Pons (tissue), 1 donor: ENCODE measurements around the gene NPY4R.
"Not testable (repeated sequence)": the region's sequence is repeated elsewhere in the genome, so short reads cannot be mapped to it uniquely, and the experiment has no call there.

Experiments
- DNase-seq: peaks from one replicate; pipeline ENCODE4 v3.0.0-alpha.2; 2016; ENCODE audit warnings: low spot score

Gene NPY4R, protein sequence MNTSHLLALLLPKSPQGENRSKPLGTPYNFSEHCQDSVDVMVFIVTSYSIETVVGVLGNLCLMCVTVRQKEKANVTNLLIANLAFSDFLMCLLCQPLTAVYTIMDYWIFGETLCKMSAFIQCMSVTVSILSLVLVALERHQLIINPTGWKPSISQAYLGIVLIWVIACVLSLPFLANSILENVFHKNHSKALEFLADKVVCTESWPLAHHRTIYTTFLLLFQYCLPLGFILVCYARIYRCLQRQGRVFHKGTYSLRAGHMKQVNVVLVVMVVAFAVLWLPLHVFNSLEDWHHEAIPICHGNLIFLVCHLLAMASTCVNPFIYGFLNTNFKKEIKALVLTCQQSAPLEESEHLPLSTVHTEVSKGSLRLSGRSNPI

GRCh38 chr10:46465765-46466164, at the start of gene NPY4R:
Gene NPY4R (minus strand): TSS chr10:46465958. CDS start chr10:46462635, 3,323 bp downstream.
- not testable (repeated sequence) for DNase-seq

DNA sequence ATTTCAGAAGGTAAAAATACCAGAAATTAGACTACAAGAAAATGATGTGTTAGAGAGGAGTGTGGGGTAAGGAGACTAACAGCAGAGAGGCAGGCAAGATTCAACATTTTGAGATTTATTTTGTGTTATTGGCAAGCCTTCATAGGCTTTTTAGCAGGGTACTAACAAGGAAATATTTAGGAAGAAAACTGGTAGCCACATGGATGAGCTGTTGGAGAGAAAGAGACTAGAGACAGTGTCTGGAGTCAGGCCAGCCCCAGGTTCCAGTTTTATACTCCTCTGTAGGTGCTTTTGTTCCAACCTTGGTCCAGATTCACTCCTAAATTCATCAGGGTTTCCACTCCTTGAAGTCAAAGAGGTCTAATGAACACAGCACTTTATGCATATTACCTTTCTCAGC, 49.6 kb upstream of the NPY4R start:
- no peak for DNase-seq

DNA sequence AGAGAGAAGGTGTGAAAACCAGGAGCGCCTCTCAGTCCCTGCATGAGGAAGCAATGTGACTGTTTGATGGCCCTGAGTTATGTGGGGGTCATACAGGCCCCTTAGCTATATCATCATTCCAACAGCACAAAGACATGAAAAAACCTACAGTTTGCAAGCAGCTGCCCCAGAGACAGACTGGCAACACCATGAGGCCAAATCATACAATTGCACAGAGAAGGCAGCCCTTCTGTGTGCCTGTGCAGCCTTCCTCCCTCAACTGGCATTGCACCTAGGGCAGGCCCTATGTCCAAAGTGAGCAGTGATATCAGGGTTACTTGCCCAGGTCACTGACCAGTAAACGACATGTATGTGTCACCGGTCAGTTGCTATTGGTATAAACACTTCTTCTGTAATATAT, 49.1 kb upstream of the NPY4R start:
- DNase-seq = no peak

DNA sequence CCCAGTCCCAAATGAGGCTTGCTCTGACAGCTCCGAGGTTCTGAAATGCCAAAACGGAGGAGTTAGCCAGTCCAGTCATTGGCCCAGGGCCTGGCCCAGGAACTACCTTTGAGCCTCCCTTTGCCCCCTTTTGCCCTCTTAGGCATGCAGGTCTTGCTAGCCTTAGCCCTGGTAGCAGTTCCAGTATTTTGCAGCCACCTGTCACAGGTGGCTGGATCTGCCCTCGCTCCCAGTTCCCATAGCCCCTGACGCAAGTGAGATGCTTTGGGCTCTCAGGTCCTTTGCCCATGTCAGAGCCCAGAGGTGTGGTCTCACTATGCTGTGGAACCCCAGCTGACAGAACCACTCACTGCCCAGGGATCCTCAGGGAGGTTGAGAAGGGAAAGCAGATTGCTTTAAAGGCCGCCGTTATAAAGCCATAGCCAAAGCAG, 48.7 kb upstream of the NPY4R start:
- DNase-seq = no peak

DNA sequence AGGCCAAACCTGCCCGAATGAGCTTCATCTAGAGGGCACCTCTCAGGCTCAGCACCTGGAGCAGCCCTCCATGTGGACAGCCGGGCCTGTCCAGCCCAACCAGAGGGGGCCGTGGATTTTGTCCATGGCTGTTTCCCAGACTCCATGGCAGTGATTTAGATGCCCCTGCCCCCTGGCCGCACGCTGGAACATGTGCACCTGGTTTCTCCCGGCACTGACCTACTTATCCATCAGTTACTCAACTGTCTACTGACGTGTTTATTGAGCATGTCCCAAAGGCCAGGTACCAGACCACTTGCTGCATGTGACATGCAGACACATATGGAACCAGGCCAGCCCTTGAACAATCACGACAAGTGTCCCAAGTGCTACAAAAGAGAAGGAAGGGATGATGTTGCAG, 47.6 kb upstream of the NPY4R start:
- not testable (repeated sequence) for DNase-seq

GRCh38 chr10:46512725-46513124, 47.0 kb upstream of the NPY4R start:
- DNase-seq = not testable (repeated sequence)

GRCh38 chr10:46512002-46512401, 46.2 kb upstream of the NPY4R start:
- not testable (repeated sequence) for DNase-seq

- not testable (repeated sequence) for DNase-seq
Observed at GRCh38 chr10:46499990-46500389, 34.2 kb upstream of the NPY4R start.

DNA sequence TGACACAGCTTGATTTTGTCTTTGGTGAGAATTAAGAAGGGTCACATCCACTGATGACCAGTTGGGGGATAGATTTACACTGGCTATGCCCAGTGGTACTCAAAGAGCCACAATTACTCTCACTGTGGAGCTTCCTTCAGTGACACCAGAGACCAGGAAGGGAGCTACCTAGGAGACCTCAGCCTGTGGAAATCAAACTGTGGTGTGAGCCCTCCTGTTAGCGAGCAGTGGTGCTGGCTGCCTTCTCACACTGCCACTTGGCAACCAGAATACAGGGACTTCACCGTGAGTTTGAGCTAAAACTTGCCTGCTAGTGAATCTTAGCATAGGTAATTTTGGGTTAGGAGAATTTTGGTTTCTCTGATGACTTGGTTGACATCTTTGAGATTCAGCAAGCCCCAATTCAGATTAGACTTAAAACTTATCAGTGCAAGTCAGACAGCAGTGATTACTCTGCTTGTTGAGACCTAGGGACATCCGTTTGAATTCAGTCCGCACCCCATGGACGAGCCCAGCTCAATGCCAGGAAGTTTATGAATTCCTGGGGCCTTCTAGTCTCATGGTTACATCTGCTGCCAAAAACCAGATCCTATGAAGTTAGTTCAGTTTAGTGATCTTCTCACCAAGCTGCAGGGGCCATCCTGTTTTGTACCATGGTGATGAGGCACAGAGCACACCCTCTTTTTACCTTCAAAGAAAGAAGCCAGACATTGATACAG, 33.4 kb upstream of the NPY4R start:
- DNase-seq = not testable (repeated sequence)

DNA sequence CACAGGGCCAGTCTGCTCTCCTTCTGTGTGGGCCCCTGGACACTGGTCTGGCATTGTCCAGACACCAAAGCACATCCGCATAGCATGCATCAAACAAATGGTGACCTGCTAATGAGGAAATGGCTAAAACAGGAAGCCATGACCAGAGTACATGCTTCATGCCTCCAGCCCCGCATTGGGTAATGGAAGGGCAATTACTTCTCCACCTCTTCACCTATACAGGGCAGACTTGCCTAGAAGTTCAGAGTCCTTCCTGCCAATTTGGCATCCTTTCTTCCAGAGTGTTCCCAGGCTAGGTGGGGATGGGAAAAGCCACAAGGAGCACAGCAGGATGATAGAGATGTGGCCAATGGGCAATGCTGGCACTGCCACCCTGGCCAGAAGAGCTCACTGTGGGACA, 32.1 kb upstream of the NPY4R start:
- DNase-seq = not testable (repeated sequence)

DNA sequence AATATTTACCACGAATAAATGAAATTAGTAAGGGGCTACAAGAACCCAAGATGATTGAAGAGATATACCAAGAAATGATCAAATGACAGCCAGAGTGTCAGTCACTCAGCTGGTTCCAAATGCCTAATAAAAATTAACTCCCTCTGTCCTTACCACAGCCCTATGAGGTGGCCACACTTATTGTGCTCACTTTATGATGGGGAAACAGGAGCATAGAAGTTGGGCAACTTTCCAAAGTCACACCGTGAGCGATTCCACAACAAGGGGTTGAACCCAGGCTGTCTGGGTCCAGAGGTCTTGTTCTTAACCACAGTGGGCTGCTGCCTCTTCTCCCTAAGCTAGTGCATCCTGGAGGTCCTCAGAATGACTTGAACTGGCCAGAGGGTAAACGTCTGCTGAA, 31.6 kb upstream of the NPY4R start:
- not testable (repeated sequence) for DNase-seq

DNA sequence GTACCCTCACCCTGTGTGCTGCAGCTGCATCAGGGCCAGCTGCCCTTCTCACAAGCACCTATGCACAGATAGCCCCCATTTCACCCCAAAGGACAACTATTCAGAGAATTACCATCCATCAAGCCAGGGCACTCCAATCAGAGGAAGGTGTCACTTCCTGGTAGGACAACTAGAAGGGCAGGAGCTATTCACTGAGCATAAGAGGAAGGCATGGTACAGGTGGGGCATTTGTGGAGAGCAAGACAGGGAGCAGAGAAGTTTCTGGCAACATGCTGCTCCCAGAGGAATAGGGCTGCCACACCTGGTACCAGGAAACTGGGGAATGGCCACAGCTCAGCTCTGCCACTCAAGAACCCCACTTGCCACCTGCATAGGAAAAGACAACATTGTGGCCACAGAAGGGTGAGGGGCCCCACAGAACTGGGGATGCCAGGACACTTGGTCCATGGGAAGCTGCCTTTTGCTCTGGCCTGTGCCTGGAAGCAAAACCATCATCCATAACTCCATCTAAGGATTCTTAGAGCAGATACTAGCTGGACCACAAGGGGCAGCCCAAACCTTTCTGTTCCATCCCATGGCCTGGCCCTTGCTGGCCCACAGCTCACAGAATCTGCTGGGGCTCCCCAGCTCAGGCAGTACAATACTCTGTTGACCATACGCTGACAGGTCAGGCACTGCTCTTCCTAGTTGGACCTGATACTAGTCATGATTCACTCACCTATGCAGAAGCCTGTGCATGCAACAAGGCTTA, 25.8 kb upstream of the NPY4R start:
- not testable (repeated sequence) for DNase-seq

GRCh38 chr10:46490285-46490684, 24.5 kb upstream of the NPY4R start:
- DNase-seq = not testable (repeated sequence)

DNA sequence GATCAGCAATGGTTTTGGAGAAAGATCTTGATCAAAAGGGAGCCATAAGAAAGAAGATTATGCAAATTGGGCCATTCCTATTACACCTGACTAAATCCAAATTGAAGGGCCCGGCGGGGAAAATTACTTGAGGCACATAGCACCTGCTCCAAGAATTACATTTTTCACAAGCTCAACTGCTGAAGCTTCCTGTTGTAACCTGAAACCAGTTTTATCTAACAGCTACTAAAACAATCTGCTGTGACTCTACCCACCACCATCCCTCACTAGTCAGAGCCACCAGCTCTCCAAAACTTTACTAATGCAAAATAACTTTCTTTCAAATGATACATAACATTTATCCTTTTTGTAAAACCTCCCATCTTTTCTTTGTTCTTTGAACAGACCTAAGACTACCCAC, 20.7 kb upstream of the NPY4R start:
- not testable (repeated sequence) for DNase-seq

GRCh38 chr10:46474746-46475320, 9.1 kb upstream of the NPY4R start:
- not testable (repeated sequence) for DNase-seq

GRCh38 chr10:46473758-46474157, 8.0 kb upstream of the NPY4R start:
- not testable (repeated sequence) for DNase-seq

- not testable (repeated sequence) for DNase-seq
Observed at GRCh38 chr10:46470134-46470533, 4.4 kb upstream of the NPY4R start.

DNA sequence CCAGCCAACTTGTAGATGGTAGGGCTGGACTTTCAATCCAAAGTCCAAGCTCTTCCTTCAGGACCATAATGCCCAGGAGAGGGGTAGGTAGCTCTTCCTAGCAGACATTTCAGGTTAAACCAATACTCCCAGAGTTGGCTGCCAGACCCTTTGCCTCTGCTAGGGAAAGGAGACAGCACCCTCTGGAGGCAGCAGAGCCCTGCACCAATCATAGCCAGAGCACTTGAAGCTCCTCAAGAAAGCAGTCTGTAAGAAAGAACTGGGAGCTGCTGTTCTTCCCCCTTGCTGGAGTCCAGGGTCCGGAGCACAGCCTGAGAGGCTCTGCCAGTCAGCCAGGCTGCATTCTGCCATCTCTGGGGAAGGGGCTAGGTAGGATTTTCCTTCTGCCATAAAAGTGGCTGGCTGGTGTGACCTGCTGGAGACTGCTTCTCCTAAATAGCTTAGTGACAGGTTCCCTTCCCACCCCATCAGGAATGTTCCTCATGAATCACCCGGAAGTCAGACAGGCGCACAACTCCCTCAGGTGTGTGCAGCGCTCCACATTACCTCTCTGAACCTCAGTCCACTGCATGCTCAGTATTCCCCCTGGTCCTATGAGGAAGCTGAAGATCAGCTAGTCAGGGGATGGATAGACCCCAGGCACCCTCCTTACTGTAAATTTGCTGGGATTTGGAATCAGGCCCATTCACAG, 2.5 kb upstream of the NPY4R start:
- DNase-seq = not testable (repeated sequence)

DNA sequence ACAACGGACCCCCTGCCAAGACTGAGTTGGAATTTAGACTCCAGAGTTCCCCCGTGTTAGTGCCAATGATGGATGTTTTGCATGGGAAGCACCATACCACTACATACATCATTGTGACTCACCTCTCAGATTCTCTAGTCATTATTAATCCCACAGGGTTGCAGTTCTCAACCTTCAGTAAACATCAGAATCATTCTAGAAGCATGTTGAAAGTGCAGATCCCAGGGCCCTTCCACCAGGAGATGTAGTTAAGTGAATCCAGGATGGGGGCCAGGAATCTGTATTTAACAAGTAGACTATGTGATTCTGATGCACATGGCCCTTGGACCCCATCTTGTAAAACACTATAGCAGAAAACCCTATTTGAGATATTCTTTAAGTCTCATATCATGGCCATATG, 2.1 kb downstream of the NPY4R start:
- DNase-seq = not testable (repeated sequence)

DNA sequence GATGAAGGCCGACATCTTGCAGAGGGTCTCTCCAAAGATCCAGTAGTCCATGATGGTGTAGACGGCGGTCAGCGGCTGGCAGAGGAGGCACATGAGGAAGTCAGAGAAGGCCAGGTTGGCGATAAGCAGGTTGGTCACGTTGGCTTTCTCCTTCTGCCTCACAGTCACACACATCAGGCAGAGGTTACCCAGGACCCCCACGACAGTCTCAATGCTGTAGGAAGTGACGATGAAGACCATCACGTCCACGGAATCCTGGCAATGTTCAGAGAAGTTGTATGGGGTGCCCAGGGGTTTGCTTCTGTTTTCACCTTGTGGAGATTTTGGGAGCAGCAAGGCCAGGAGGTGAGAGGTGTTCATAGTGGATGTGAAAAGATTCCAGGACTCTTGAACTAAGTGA, 3.5 kb downstream of the NPY4R start:
- DNase-seq = not testable (repeated sequence)

DNA sequence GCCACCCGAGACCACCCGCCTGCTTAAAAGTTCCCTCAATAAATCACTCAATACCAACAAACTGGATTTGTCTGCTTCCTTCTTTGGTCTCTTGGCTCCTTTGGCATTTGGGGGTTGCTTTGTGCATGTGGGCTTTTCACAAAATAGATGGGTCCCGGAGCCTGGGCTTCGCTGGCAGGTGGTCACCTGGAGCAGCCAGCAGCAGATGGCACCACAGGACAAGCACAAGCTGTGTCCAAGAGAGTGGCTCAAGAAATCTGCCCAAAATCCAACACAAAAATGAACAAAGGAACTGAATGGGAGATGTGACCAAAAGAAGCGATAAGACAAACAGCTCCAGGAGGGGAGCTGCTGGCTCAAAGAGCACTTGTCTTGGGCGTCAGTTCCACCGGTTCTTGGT, 6.2 kb downstream of the NPY4R start:
- DNase-seq = not testable (repeated sequence)
